GM19035 (cell line): ENCODE data around the gene SRGAP2.
A peak's percentile ranks its signal among the peaks of the same experiment; 100 is the strongest.
"Not testable (repeated sequence)": the region's sequence is repeated elsewhere in the genome, so short reads cannot be mapped to it uniquely, and the experiment has no call there.

Experiments
- ATAC-seq: cut with Tn5 transposase; IDR thresholded peaks from one replicate; pipeline ENCODE4 v1.9.1; 2021; ENCODE audit not compliant: unreplicated experiment

SRGAP2 gene

GRCh38 chr1:206203364-206204158 is at the start of gene SRGAP2:
Gene SRGAP2 (plus strand): TSS chr1:206203541. CDS start chr1:206205971, 2,430 bp downstream.
- peak; percentile 3 for ATAC-seq

- ATAC-seq: not testable (repeated sequence)
Observed at GRCh38 chr1:206167350-206168029, 35.9 kb upstream of the SRGAP2 start.

- ATAC-seq: not testable (repeated sequence)
Observed at GRCh38 chr1:206169794-206170193, 33.5 kb upstream of the SRGAP2 start.

- not testable (repeated sequence) for ATAC-seq
Observed at GRCh38 chr1:206173110-206173719, 30.1 kb upstream of the SRGAP2 start.

GRCh38 chr1:206174182-206174868 is 29.0 kb upstream of the SRGAP2 start:
- not testable (repeated sequence) for ATAC-seq

GRCh38 chr1:206175459-206176113 is 27.8 kb upstream of the SRGAP2 start:
- not testable (repeated sequence) for ATAC-seq

GRCh38 chr1:206176114-206176502 is 27.2 kb upstream of the SRGAP2 start:
- ATAC-seq: not testable (repeated sequence)

- not testable (repeated sequence) for ATAC-seq
Observed at GRCh38 chr1:206178061-206178989, 25.0 kb upstream of the SRGAP2 start.

DNA sequence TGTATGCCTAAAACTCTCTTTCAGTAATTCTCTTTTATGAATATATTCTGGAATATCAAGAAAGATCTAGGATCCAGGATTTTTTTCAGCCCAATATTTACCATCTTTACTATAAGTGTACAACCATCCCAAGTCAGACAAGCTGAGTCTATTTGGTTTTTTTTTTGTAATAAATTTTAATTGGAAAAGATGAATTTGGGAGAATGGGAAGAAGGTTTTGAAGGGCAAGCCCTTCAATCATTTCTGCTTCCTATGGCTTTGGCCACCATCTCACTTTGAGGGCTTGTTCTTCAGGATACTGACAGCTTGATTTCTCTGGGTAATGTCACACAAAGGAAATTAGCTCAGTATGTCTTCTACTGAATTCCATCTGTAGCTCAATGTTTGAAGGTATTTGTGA is 23.7 kb upstream of the SRGAP2 start:
- not testable (repeated sequence) for ATAC-seq

DNA sequence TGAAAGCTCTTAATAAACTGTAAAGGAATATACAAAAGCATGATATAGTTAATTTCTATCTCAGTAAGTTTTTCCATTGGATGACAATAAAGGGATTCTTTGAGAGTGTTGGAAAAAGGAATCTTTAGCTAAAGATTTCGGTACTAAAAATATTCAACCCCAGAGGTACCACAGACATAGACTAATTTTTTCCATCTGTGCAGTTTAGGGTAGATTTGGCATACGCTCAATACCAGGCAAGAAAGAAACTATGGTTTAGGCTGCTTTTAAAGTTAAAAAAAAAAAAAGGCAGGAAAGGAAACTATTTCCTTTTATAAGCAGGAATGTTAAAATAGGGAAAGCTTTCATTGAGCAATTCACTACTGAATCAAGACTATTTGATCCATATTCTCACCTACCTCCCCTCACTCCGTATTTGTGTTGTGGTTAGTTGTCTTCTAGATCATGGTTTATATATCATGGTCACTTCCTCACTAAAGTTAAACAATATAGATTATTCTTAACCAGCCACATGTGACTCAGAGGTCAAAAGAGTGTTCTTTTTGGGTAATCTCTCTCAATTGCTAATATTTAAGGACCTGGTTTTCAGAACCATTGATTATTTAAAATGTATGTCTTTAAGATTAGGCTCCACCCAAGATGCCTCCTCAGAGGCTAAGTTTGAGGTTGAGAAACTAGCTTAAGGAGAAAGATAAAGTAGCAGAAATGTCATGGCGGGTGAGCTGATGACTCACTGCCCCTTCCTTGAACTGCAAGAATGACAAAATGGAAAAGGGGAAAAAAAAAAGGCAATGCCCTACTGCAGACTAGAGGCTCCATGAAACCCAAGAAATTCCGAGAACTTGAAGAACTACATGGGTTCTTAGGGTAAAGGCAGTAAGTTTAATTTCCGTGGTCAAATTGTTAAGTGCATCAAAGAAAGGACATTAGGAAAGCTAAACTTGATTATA is 20.7 kb upstream of the SRGAP2 start:
- ATAC-seq: not testable (repeated sequence)

GRCh38 chr1:206183788-206184187 is 19.6 kb upstream of the SRGAP2 start:
- ATAC-seq: not testable (repeated sequence)

DNA sequence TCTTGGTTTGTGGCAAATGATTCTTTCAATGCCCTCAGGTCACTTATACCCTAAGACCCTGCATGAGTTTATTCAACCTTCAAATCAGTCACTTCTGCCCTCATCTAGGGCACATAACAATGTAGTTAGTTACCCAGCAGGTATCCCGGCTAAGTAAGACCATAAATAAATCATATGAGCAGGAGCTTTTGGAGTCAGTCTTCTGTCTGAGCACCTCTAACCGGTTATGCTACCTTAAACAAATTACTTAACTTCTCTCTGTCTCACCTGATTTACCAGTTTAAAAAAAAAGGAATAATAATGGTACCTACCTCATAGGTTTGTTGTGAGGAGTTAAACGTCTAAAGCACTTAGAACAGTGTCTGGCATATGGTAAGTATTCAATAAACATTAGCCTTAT is 17.6 kb upstream of the SRGAP2 start:
- not testable (repeated sequence) for ATAC-seq

DNA sequence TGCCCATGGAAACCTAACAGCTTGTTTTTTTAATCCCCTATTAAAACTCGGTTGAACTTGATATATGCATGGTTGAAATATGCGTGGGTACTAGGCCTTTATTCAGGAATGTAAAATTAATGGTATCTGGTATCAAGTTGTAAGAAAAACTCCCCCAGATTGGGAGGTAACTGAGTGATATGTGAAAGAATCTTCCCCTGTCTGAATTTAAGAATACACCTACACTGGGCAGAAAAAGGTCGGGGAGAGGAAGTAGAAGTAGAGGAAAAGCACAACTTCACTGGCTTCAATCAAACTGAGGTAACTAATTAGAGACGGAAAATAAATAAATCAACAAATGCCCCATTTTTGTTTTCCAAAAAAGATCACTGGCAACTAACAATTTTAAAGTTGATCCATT is 16.5 kb upstream of the SRGAP2 start:
- ATAC-seq: not testable (repeated sequence)

DNA sequence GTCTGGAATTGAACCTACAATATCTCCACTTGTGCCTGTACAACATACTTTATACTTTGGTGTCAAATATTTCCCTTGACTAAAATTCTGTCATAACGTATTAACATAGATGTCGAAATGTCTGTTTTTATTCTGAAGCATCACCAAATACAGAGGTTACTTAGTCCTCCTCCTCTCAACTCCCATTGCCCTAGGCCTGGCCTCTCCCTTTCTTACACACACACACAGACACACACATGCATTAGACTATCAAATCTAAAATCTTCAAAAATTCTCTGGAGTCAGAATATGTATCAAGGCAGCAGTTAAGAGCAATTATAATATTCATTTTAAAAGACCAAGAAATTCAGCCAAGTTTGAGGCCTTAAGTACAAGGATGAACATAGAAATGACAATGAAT is 8.2 kb upstream of the SRGAP2 start:
- ATAC-seq: not testable (repeated sequence)

DNA sequence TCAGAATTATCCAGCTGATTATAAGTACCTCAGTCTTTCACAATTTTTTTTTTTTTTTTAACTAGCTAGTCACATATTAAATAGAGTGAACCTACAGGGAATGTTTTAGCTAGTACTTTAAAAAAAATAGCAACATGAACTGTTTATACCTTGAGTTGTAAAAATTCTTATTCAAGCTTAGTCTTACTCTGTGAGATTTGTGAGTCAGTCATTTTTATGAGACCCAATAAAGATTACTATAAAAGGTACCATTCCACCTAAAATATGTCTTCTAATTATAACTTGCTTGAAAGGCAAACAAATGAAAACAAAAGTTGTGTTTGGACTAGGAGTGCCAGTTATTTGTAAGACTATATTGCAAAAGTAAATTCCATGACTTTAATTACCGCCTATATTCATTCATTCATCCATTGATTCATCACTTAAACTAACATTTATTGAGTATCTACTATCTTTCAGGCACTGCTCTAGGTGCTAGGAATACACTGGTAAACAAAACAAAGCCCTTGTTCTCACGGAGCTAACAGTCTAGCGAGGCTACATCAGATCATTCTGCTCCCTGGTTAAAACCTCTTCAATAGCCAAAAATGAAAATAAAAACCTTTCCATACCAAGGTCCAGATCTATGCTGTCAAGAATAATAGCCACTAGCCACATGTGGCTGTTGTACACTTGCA is 6.5 kb upstream of the SRGAP2 start:
- ATAC-seq: not testable (repeated sequence)

DNA sequence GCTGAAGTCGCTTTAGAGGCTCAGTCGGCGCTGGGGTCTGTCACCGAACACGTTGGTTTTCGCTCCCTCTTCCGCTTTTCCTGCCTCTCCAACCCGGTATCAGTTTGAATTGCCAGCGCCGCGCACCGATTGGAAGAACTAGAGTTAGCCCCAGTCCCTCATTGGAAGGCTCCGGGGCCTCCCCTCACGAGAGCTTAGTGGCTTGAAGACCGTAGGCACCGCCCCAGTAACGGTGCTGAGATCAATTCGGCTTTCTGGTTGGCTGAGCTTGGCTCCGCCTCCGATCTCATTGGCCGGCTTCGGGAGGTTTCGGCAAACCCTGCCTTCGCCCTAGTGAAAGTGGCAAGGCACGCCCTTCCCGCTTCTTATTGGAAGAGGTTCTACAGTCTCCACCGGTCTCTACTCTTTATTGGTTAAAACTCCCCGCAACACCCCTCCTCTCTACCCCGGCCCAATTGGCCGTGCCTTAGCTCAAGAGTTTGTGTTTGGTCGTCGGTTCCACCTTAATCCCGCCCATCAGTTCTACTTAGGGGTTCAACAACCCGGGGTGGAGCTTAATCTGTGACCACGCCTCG is 465 bp upstream of the SRGAP2 start, which contains the start of gene FAM72A:
FAM72A (minus strand) TSS at position 51 of the 575 bp plus-strand sequence. CDS start 814 bp downstream, outside the sequence.
- ATAC-seq: peak; percentile 80

DNA sequence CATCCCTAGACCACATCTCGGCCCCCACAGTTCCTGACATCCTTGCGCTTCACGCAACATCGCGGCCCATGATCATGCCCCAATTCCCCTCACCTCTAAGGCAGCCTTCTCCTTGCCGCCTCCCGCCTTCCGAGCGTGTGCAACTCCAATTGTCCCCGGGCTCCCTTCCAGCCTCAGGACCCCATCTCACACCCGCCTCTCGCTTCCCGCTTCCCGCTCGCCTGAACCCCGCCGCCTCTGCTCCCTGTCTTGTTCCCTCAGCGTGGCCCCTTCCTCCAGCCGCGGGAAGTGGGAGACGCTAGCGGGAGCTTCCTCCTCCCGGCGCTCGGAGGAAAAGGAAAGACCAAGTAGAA is 794 bp downstream of the SRGAP2 start:
- not testable (repeated sequence) for ATAC-seq
